WERI-Rb-1 (cell line): ENCODE measurements around the gene MAP10.
"Not testable (repeated sequence)": the region's sequence is repeated elsewhere in the genome, so short reads cannot be mapped to it uniquely, and the experiment has no call there.

Source experiments
- DNase-seq: peaks from one replicate; pipeline ENCODE4 v3.0.0-alpha.2; 2020
- H3K27ac ChIP-seq: fragments of 250-450 bp; sonication (Bioruptor Pico); 2 replicates; pipeline ENCODE4 v1.5.1; 2020; ENCODE audit warnings: mild to moderate bottlenecking, moderate library complexity
- H3K27me3 ChIP-seq: fragments of 250-450 bp; sonication (Bioruptor Pico); 2 replicates; pipeline ENCODE4 v1.5.1; 2021; ENCODE audit warnings: mild to moderate bottlenecking, low read depth, moderate library complexity; ENCODE audit not compliant: insufficient read depth, severe bottlenecking
- H3K36me3 ChIP-seq: fragments of 250-450 bp; sonication (Bioruptor Pico); 2 replicates; pipeline ENCODE4 v1.5.1; 2020; ENCODE audit warnings: mild to moderate bottlenecking, moderate library complexity
- H3K4me3 ChIP-seq: 2 replicates; pipeline ENCODE4 v1.5.1; 2011; ENCODE audit warnings: low read depth, mild to moderate bottlenecking, control low read depth, low read length
- H3K9me3 ChIP-seq: fragments of 250-450 bp; sonication (Bioruptor Pico); 2 replicates; pipeline ENCODE4 v1.5.1; 2021; ENCODE audit warnings: mild to moderate bottlenecking, moderate library complexity; ENCODE audit not compliant: severe bottlenecking
- TF ChIP-seq, protein P1 (sequence below): IDR thresholded peaks from 2 replicates; pipeline ENCODE4 v1.5.1; 2011; ENCODE audit warnings: low read depth, mild to moderate bottlenecking, control low read depth, inconsistent platforms, low read length

The MAP10 gene

DNA sequence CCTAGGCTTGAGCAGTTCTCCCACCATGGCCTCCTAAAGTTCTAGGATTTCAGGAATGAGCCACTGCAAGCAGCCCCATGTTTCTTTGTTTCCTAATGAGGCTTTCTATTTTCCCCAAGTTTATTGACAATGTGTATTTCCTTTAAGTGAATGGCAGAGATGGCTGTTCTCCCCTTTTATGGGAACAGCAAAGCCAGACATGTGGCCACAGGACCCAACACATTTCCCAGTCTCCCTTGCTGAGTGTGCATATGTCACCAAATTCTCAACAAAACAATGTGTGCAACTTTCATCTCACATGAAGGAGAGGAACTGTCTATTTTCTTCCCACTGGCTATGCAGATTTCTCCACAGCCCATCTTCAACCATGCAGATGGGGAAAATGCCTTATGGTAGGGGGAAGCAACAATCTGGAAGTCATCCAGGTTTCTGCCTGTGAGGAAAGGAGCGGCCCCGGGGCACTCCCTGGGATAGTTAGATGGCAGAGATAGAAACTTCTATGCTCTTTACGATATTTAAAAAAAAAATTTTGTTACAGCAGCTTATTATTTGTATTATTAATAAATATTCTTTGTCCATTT lies 28.6 kb upstream of the MAP10 start:
- Histone ChIP-seq H3K9me3 (no peaks in the 10 kb centered on the region), H3K36me3 (no peaks in the 10 kb centered on the region), H3K27ac (no peak overlapping the region), H3K4me3 (no peak overlapping the region), H3K27me3 (no peaks in the 10 kb centered on the region)
- DNase-seq: no peak
- TF ChIP-seq, protein P1, sequence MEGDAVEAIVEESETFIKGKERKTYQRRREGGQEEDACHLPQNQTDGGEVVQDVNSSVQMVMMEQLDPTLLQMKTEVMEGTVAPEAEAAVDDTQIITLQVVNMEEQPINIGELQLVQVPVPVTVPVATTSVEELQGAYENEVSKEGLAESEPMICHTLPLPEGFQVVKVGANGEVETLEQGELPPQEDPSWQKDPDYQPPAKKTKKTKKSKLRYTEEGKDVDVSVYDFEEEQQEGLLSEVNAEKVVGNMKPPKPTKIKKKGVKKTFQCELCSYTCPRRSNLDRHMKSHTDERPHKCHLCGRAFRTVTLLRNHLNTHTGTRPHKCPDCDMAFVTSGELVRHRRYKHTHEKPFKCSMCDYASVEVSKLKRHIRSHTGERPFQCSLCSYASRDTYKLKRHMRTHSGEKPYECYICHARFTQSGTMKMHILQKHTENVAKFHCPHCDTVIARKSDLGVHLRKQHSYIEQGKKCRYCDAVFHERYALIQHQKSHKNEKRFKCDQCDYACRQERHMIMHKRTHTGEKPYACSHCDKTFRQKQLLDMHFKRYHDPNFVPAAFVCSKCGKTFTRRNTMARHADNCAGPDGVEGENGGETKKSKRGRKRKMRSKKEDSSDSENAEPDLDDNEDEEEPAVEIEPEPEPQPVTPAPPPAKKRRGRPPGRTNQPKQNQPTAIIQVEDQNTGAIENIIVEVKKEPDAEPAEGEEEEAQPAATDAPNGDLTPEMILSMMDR: no peak

DNA sequence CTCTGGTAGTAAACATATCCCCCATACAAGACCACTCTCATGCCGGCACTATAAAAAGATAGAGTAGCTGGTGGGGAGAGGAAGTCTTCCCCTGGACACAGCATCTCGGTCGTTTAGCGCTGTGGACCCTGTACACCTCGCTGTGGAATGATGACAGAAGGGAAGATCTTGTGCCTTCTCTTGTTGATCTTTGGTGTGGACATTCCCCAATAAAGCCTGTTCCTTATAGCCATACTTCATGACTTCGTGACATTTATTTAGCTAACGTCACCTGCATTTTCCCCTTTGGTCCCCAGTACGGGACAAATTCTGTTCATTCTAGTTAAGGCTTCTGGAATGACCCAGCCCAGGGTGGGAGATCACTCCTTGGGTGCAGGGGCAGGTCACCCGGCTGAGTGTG lies 24.9 kb upstream of the MAP10 start:
- Histone ChIP-seq H3K27me3 (no peaks in the 10 kb centered on the region), H3K4me3 (no peak overlapping the region), H3K9me3 (no peaks in the 10 kb centered on the region), H3K27ac (no peak overlapping the region), H3K36me3 (no peaks in the 10 kb centered on the region)
- TF ChIP-seq, protein P1: no peak
- DNase-seq: no peak

DNA sequence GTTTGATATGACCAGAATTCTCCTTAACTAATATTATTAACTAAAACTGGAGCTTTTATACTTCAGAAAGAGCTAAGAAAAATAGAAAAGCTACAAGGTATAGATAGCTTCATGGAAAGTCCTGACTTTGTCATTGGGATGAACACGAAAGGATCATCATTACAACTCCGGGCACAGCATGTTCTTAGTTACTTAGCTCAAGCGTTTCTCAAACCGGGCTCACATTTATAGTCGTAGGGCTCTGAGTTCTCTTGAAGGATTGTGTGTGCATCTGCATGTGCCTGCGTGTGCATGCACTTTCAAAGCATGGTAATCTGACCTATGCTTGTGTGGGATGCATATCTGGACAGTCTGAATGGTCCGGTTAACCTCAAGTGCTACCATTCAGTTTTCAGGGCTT lies 20.4 kb upstream of the MAP10 start:
- Histone ChIP-seq H3K27me3 (no peaks in the 10 kb centered on the region), H3K4me3 (no peak overlapping the region), H3K36me3 (no peaks in the 10 kb centered on the region), H3K9me3 (no peaks in the 10 kb centered on the region), H3K27ac (no peak overlapping the region)
- TF ChIP-seq, protein P1: no peak
- no peak for DNase-seq

DNA sequence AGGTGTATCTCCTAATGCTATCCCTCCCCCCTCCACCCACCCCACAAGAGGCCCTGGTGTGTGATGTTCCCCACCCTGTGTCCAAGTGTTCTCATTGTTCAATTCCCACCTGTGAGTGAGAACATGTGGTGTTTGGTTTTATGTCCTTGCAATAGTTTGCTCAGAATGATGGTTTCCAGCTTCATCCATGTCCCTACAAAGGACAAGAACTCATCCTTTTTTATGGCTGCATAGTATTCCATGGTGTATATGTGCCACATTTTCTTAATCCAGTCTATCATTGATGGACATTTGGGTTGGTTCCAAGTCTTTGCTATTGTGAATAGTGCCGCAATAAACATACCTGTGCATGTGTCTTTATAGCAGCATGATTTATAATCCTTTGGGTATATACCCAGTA lies 19.6 kb upstream of the MAP10 start:
- H3K27ac ChIP-seq, DNase-seq, H3K4me3 ChIP-seq, H3K9me3 ChIP-seq, H3K36me3 ChIP-seq, H3K27me3 ChIP-seq: not testable (repeated sequence)

DNA sequence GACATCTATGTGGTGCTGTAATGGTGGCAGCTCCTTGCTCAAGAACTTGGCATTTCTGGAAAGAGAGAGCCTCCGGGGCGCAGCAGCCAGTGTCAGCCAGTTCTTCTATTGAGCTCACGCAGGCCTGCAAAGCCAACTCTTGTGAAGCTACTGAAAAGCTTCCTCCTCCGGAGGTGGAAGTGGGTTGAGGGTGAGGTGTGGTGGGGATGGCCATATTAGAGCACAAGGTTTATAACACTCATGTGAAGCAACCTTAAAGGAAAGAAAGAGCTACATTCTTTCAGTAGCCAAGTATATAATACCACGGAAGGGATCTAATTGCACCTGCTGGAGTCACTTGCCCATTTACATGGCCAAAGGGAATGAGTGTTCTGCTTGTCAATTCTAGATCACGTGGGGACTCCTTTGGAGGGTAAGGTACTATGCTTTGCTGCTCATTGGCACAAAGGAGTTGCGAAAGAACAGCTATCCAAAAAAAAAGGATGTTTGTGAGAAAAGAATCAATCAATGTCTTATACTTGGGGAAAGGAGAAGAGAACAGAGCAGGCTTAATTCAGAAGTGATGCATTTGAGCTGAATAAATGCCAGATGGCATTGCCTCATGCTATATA lies 18.3 kb upstream of the MAP10 start:
- no peak overlapping the region for H3K27ac ChIP-seq
- H3K27me3 ChIP-seq: no peaks in the 10 kb centered on the region
- H3K4me3 ChIP-seq: no peak overlapping the region
- TF ChIP-seq, protein P1: no peak
- no peaks in the 10 kb centered on the region for H3K36me3 ChIP-seq
- no peaks in the 10 kb centered on the region for H3K9me3 ChIP-seq
- no peak for DNase-seq

DNA sequence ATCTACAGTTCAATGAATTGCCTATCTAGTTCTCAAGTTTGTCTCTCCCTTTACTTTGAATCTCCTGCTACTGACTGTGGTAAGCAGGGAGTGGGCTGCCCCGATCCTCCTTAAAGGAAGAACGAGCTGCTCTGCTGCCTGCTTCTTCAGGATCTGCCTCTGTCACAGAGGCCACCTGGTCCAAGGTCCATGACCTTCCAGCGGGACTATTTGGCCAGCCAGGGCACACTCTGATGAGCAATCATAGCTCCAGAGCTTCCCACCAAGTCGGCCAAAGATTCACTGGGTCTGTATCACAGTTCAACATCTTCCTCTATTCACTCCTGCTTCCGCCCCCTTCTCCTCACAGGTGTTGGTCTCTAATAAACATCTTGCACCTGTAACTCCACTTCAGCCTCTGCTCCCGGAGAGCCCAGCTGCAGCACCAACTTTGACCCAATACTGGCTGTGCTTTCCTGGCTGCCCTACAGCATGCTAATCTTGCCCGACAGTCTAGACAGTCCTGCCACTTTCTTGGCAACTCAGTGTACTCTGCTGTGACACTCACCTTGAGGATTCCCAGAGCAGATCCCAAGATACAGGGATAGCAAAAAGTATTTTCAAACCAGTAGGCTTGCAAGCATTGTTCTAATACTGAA lies 16.9 kb upstream of the MAP10 start:
- H3K4me3 ChIP-seq: no peak overlapping the region
- no peaks in the 10 kb centered on the region for H3K27me3 ChIP-seq
- no peaks in the 10 kb centered on the region for H3K36me3 ChIP-seq
- no peak overlapping the region for H3K27ac ChIP-seq
- TF ChIP-seq, protein P1: no peak
- DNase-seq: no peak
- no peaks in the 10 kb centered on the region for H3K9me3 ChIP-seq
